ENCODE measurements around the gene ASZ1. TPM values are rescaled to one million over a fixed set of nuclear protein-coding genes. Genes with fewer than 3 reads are reported as not detected.

ASZ1 gene
- total RNA-seq, 1 experiment from 2014 or later, result not detected

- Histone ChIP-seq H3K56ac (ENCODE audit: insufficient read length, low read depth, low read length) (no peak overlapping the region), H2BK20ac (ENCODE audit: low read depth, low read length, poor library complexity, severe bottlenecking) (no peak overlapping the region), H4K8ac (replicated peaks; ENCODE audit: insufficient read length, low read depth, low read length) (no peak overlapping the region), H3T11ph (ENCODE audit: low read length) (no peak overlapping the region), H4K5ac (ENCODE audit: insufficient read length, low read depth, low read length) (no peak overlapping the region), H2AK5ac (ENCODE audit: insufficient read length, low read length) (no peak overlapping the region), H3K14ac (ENCODE audit: insufficient read depth, low read length) (no peak overlapping the region), H3K4me2 (ENCODE audit: insufficient read depth, insufficient read length, low read length) (no peak overlapping the region), H3K4me1 (ENCODE audit: insufficient read depth, low read length) (no peaks in the 10 kb centered on the region), H2BK120ac (ENCODE audit: low read depth, low read length, poor library complexity, severe bottlenecking) (no peak overlapping the region), H3K9me3 (ENCODE audit: control insufficient read depth, low read depth, low read length) (no peaks in the 10 kb centered on the region), H4K91ac (ENCODE audit: insufficient read length, low read depth, low read length) (no peak overlapping the region), H2BK5ac (ENCODE audit: insufficient read length, low read length) (no peak overlapping the region), H3K9ac (ENCODE audit: extremely low read depth, insufficient read length, low read length) (no peak overlapping the region), H3K79me1 (ENCODE audit: insufficient read depth, low read depth, low read length, poor library complexity, severe bottlenecking) (no peaks in the 10 kb centered on the region), H4K20me1 (ENCODE audit: control insufficient read depth, insufficient read depth, insufficient read length) (no peaks in the 10 kb centered on the region), H3K79me2 (ENCODE audit: insufficient read depth, low read length) (no peaks in the 10 kb centered on the region), H3K4ac (ENCODE audit: low read depth, low read length) (no peak overlapping the region), H3K23me2 (ENCODE audit: insufficient read length, low read depth, low read length, poor library complexity, severe bottlenecking) (no peaks in the 10 kb centered on the region), H2AFZ (ENCODE audit: low read length) (no peak overlapping the region), H2BK12ac (ENCODE audit: insufficient read length, low read depth, low read length) (no peak overlapping the region), H3K23ac (ENCODE audit: insufficient read length, low read depth, low read length) (no peak overlapping the region), H3K18ac (ENCODE audit: insufficient read length, low read depth, low read length) (no peak overlapping the region), H2BK15ac (ENCODE audit: low read depth, low read length) (no peak overlapping the region), H3K27ac (ENCODE audit: insufficient read length, low read depth, low read length) (no peak overlapping the region), H3K27me3 (ENCODE audit: insufficient read depth, low read length) (no peaks in the 10 kb centered on the region)
- no peak overlapping the region for H3K4me3 Mint-ChIP-seq
- H3K27me3 Mint-ChIP-seq (ENCODE audit: low read depth), result no peaks in the 10 kb centered on the region; the same call in 1 of the 2 replicates
- H3K4me1 Mint-ChIP-seq, result no peaks in the 10 kb centered on the region
- no peaks in the 10 kb centered on the region for H3K9me3 Mint-ChIP-seq
- no peak for DNase-seq
- H3K27ac Mint-ChIP-seq, result no peak overlapping the region
- TF ChIP-seq CTCF (conservative IDR thresholded peaks at IDR 0.05), result no peak
- WGBS (ENCODE audit: extremely low coverage, insufficient read length, low lambda C conversion rate), result no CpG with 5 or more reads among the region's 2 CpGs
- no peaks in the 10 kb centered on the region for H3K36me3 Mint-ChIP-seq (ENCODE audit: insufficient read depth in 1 of 3, low read depth in 3 of 3)
Measured at GRCh38 chr7:117383046-117383445, 44.2 kb downstream of the ASZ1 start.
